Neural crest cell (in vitro differentiated cells): Measurements from ENCODE around the gene PLB1. TPM values are rescaled to one million over a fixed set of nuclear protein-coding genes. Genes with fewer than 3 reads are reported as not detected.

Experiments used
- DNase-seq: peaks from one replicate; pipeline ENCODE4 v3.0.0; 2021; ENCODE audit warnings: low read depth, mixed read lengths, low spot score
- H3K27ac Mint-ChIP-seq: one replicate; pipeline ENCODE4 v1.8.0; 2021; ENCODE audit warnings: mild to moderate bottlenecking, mixed read lengths; ENCODE audit not compliant: unreplicated experiment
- H3K27me3 Mint-ChIP-seq: 2 replicates; pipeline ENCODE4 v1.8.0; 2021; ENCODE audit warnings: low read depth, mild to moderate bottlenecking, mixed read lengths
- H3K36me3 Mint-ChIP-seq: 2 replicates; pipeline ENCODE4 v1.8.0; 2021; ENCODE audit warnings: low read depth, mild to moderate bottlenecking, mixed read lengths
- H3K4me1 Mint-ChIP-seq: 2 replicates; pipeline ENCODE4 v1.8.0; 2021; ENCODE audit warnings: mixed read lengths
- H3K4me3 Mint-ChIP-seq: one replicate; pipeline ENCODE4 v1.8.0; 2021; ENCODE audit warnings: mild to moderate bottlenecking, mixed read lengths
- H3K9me3 Mint-ChIP-seq: 2 replicates; pipeline ENCODE4 v1.8.0; 2021; ENCODE audit warnings: mixed read lengths
- CTCF ChIP-seq: fragments of 200-600 bp; sonication (generic); conservative IDR thresholded peaks from 2 replicates; pipeline ENCODE4 v1.5.0; 2021; ENCODE audit warnings: antibody characterized with exemption, mild to moderate bottlenecking
- total RNA-seq: library from RNA; stranded (reverse); gene quantifications from 2 replicates; pipeline ENCODE4 v1.2.1, GENCODE V29; 2021

The PLB1 gene
- total RNA-seq, 1 donor from 2014 or later: 0.16 TPM

DNA sequence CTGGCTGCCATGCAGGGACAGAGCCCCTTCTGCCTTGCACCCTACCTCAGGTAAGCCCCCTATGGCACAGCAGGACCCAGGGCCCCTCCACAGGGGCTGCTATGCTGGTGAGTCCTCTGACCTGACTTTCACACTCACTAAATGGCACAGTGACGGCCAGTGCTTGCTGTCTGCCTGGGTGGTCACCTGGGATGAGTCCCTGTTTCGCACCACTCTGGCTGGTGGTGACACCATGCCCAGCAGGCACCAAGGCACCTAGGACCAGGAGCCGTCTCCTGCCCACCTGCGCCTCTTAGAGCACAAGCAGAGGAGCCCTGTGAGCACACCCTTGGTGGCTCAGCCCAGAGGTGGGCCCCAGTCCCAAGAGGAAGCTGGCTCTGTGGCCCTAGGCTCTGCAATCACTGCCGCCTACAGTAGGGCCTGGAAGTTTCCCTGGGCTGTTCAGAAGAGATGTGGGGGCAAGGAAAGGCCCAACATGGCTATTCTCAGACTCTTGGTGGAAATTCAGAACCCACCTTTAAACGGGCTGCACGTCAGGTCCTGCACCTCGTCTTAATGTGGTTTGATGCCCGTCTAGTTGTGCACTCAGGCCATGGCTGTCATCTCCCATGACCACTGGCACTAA lies 96.0 kb downstream of the PLB1 start:
- no peaks in the 10 kb centered on the region for H3K36me3 Mint-ChIP-seq
- no peaks in the 10 kb centered on the region for H3K9me3 Mint-ChIP-seq
- DNase-seq: no peak
- peaks cover 21% of the 10 kb centered on the region for H3K4me1 Mint-ChIP-seq
- H3K27me3 Mint-ChIP-seq: peaks cover 9% of the 10 kb centered on the region
- TF ChIP-seq CTCF: no peak
- H3K4me3 Mint-ChIP-seq: no peak overlapping the region
- no peak overlapping the region for H3K27ac Mint-ChIP-seq

DNA sequence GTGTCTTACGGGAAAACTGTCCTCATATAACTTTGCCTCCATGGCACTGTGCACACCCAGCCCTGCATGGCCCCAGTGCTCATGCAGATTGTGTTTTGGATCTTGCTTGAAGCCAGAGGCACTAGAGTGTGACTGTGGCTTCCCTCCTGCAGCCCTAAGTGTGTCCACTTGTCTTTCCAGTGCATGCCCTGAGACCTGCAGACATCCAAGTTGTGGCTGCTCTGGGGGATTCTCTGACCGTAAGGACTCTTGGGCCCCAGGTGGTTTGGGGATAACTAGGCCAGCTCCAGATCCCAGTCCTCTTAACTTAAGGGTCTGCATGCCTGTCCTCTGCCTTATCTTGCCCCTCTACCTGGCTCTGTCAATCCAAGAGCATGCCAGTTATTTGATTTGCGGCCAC lies 96.6 kb downstream of the PLB1 start:
- Mint-ChIP-seq H3K27me3 (peaks cover 9% of the 10 kb centered on the region), H3K9me3 (no peaks in the 10 kb centered on the region), H3K4me3 (no peak overlapping the region), H3K4me1 (peaks cover 21% of the 10 kb centered on the region), H3K27ac (no peak overlapping the region), H3K36me3 (no peaks in the 10 kb centered on the region)
- TF ChIP-seq CTCF: no peak
- DNase-seq: no peak

GRCh38 chr2:28593160-28593755 lies 97.4 kb downstream of the PLB1 start:
- Mint-ChIP-seq H3K4me3 (no peak overlapping the region), H3K4me1 (peaks cover 21% of the 10 kb centered on the region), H3K27me3 (peaks cover 9% of the 10 kb centered on the region), H3K27ac (no peak overlapping the region), H3K9me3 (no peaks in the 10 kb centered on the region), H3K36me3 (no peaks in the 10 kb centered on the region)
- no peak for TF ChIP-seq CTCF
- DNase-seq: no peak

DNA sequence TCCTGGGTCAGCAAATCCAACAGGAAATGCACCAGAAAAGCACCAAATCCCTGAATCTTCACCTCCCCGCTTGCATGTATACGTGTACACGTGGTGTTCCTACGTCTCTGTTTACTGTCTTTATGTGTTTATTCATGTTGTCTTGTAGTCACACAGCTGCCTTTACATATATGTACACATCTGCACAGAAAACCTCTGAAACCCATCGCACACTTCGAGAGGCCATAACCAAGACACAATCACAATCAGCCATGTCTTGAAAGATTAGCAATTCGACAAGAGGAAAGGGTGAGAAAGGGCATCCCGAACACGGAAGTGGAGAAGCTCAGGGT lies 98.1 kb downstream of the PLB1 start:
- Mint-ChIP-seq H3K4me3 (no peak overlapping the region), H3K9me3 (no peaks in the 10 kb centered on the region), H3K27me3 (peaks cover 9% of the 10 kb centered on the region), H3K27ac (no peak overlapping the region), H3K36me3 (no peaks in the 10 kb centered on the region), H3K4me1 (peaks cover 21% of the 10 kb centered on the region)
- DNase-seq: no peak
- TF ChIP-seq CTCF: no peak

GRCh38 chr2:28594332-28595108 lies 98.7 kb downstream of the PLB1 start:
- TF ChIP-seq CTCF: peak; percentile 94
- H3K4me3 Mint-ChIP-seq: no peak overlapping the region
- H3K27me3 Mint-ChIP-seq: peaks cover 9% of the 10 kb centered on the region
- no peaks in the 10 kb centered on the region for H3K36me3 Mint-ChIP-seq
- DNase-seq: peak; percentile 79
- no peaks in the 10 kb centered on the region for H3K9me3 Mint-ChIP-seq
- H3K27ac Mint-ChIP-seq: no peak overlapping the region
- H3K4me1 Mint-ChIP-seq: peaks cover 20% of the 10 kb centered on the region
